Stimulated activated CD8-positive, alpha-beta memory T cell treated with anti-CD3 and anti-CD28 coated beads, Interleukin-4, amount 100 ng/mL, for 1 hour (primary cell): ENCODE results near the gene TSHZ2.

Experiments
- DNase-seq, 2 donors: peaks; one replicate each; pipeline ENCODE4 v3.0.0-alpha.2; 2020; ENCODE audit warnings: low read depth in 2 of 2, low spot score in 1 of 2

TSHZ2 gene

DNA sequence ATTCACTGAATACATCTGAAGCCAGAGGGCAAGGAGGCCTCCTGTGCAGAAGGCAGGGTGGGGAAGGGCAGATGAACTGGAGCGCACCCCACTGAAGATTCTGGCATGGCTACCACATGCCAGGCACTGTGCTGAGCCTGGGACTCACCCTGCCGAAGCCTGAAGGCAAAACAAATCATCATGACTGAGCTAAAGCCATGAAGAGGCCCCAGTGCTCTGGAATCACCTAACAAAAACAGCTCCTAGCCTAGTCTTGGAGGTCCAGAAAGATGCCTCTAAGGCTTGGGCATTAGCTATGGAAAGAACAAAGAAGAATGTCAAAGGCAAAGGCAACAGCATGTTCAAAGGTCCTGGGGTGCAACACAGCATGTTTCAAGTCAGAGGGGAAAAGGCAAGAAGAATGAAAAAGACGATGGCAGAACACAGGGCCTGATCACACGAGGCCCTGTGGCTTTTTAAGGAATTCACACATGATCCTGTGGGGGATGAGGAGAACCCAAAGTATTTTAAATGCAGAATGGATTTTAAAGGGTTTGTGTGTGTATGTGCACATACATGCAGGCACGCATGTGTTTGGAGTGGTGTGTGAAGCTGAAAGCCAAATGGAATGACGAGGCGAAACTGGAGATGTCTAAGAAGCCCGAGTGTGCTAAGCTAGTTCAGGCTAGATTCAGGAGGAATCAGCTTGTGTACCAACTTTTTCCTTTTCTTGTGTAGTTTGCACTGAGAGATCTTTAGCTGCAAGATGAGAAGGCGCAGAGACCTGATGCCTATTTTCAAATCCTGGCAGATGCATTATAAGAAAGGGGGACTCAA is 360.1 kb downstream of the TSHZ2 start:
- no peak for DNase-seq

DNA sequence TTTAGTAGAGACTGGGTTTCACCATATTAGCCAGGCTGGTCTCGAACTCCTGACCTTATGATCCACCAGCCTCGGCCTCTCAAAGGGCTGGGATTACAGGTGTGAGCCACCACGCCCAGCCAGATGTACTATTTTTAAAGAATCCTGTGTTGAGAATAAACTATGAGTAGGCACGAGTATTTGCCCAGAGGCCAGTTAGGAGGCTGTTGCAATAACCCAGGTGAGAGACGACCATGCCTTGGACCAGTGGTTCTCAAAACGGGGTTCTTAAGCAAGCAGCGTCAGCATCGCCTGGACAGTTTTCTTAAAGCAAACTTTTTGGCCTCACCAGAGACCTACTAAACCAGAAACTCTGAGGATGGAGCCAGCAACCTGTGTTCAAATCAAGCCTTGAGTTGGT is 362.7 kb downstream of the TSHZ2 start:
- no peak for DNase-seq

GRCh38 chr20:53335555-53335954 is 363.4 kb downstream of the TSHZ2 start:
- no peak for DNase-seq

DNA sequence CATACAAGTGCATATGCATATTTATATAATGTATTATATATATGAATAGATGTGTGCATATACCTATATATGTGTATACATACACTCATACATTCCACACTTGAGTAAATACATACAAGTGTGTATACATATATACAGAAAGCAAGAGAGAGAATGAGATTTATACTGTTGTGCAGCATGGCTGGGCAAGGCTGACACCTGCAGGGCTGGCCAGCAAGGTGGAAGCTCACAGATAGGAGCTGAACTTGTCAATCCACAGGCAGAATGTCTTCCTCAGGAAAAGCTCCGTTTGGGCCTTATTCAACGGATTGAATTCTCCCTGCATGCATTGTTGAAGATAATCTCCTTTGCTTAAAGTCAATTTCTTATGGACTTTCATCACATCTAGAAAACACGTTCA is 364.7 kb downstream of the TSHZ2 start:
- no peak for DNase-seq

DNA sequence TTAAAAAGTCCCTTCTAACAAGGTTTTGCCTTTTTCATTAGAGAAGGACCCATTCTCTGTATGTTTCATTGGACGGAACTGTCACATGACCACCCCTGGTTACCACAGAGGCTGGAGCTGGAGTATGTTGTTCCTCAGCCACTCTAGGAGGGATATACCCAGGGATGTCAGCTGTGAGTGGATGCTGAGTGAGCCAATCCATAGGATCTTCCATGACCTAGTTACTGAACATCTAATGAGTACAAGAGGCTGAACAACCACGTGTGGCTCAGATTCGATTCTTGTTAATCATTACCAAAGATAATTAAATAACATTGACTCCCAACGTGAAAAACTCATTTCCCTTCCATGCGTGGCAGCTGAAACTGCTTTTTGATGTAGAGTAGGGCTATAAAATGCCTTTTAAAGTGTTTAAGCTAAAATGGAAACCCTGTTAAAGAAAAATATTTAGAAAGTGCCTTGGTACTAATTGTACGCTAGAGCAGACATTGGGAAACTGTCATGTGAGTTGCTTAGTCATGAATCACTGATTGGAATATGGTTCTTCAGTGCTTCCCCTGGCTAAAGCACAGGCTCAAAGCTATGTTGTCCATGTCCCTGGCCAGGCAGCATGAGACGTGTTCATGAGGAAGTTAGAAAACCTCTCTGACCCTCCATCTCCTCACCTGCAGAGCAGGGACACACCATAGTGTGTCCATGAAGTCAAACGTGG is 365.4 kb downstream of the TSHZ2 start:
- no peak for DNase-seq

GRCh38 chr20:53338716-53339115 is 366.6 kb downstream of the TSHZ2 start:
- no peak for DNase-seq

- DNase-seq = no peak
Measured at GRCh38 chr20:53342429-53342828, 370.3 kb downstream of the TSHZ2 start.

DNA sequence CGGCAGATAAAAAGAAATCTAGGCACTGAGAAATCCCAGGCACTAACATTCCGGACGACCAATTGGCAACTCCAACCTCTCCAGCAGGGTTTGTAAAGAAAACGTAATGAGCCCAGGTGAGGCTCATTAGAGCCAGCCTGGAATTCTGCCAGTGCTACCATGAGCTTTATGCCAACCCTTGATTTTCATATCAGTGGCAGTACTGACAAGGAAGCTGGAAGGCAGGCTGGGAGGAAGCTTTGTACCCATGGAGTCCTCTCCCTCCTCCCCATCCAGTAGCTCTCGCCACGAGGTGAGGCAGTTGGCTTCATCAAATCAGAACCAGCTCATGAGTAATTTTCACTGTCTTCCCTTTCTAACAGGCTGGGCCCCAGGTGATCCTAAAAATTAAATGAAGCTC is 371.3 kb downstream of the TSHZ2 start:
- no peak for DNase-seq

- no peak for DNase-seq
Measured at GRCh38 chr20:53344891-53345290, 372.7 kb downstream of the TSHZ2 start.

- DNase-seq = no peak
Measured at GRCh38 chr20:53345536-53346334, 373.6 kb downstream of the TSHZ2 start.

DNA sequence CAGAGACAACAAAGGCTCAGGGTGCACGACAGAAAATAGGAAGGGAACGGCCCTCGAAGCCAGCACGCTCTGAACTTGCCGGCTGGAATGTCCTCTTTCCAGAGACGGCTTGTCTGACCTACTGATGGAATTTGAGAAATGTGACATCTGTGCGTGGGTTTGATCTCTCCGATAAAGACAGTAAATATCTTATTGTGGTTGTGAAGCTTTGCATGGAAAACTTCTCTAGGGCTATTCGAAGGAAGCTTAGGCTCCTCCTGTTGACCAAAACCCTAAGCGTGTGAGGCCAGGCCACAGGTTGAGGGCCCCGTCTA is 374.1 kb downstream of the TSHZ2 start:
- DNase-seq = no peak

- no peak for DNase-seq
Measured at GRCh38 chr20:53349730-53350129, 377.6 kb downstream of the TSHZ2 start.

GRCh38 chr20:53352727-53353440 is 380.7 kb downstream of the TSHZ2 start:
- no peak for DNase-seq

DNA sequence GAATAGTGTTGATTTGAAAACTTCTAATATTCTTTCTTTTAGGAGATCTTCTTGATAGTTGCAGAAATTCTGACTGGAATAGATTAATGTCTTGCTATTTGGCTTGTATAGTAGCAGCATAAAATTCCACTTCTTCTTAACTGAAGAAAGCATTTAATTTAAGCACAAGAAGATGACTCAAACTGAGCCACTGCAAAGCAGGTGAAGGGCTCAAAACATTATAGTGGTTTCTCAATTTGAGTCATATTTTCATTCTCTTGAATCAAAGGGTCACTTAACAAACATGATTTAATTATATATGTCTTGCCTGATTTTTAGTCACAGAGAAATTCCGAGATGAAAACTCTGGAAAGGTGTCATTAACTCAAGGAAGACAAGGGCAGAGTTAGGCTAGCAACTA is 382.2 kb downstream of the TSHZ2 start:
- DNase-seq = no peak

- no peak for DNase-seq
Measured at GRCh38 chr20:53355790-53356189, 383.6 kb downstream of the TSHZ2 start.

DNA sequence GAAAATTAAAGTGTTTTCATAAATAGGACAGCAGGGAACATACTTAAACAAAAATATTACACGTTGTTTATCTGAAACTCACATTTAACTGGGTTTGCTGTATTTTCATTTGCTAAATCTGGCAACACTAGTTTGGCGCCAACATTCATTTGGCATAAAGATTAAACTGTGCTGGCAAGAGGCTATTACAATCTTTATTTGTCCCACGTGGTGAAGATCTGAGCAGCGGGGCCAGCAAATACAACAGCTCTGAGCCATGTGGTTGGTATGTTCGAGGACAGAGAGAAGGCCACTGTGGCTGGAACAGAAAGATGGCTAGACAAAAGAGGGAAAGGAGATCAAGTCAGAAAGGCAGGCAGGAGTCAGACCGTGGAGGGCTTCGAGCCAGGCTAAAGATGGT is 387.3 kb downstream of the TSHZ2 start:
- no peak for DNase-seq

DNA sequence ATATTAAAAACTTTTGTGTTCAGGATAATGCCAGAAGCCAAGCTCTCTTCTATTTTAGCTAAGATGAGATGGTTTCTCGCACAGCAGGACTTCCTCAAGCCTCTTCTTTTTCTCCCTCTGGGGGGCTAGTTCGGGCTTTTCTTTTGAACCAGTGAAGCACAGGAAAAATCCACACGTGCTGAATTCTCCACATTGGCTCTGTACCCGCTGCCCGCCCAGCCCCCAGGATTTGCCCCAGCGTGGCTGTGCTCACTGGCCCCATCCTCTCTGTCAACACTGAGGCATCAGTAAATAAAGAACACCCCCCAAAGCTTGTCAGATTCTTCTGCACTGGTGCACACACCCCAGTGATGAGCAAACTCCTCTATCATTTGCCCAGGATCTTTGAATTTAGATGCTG is 388.7 kb downstream of the TSHZ2 start:
- DNase-seq = no peak

GRCh38 chr20:53362736-53363135 is 390.6 kb downstream of the TSHZ2 start:
- DNase-seq = no peak

DNA sequence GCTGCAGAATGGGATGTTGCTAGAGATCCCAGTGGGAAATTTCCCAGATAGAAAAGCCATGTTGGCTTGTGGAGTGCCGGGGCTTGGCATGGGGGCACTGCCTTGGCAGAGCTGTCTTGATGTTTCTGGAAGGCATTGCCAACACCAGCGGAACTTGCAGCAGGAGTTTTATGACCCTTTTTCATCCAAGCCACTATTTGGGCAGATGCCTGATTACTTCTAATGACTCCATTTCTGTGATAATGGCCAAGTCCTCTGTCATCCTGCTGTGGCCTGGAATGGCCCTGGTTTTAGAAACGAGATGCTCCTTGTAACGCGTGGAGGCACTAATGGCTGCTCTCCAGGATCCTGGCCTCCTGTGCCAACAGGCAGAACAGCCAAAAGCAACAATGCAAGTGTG is 392.5 kb downstream of the TSHZ2 start:
- DNase-seq = no peak

DNA sequence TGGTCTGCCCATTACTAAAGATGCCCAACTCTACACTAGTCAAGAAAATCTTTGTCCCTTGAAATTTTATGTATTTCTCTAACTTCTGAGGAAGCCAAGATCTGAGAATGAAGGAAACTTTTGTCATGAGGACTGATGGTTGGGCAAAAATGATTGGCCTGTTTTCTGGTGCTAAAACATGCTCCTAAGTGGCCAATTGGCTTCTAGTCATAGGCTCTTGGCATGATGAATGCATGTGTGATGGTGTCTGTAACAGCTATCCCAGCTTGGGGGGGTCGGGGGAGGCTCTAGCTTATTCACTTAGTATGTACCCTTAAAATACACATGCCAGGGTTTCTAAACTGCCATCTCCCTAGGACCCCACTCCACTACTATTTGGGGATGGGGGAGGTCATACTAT is 392.9 kb downstream of the TSHZ2 start:
- DNase-seq = no peak

- DNase-seq = no peak
Measured at GRCh38 chr20:53365539-53366075, 393.4 kb downstream of the TSHZ2 start.
